ENCODE results near the gene NRXN2. TPM values are rescaled to one million over a fixed set of nuclear protein-coding genes. Genes with fewer than 3 reads are reported as not detected.

The NRXN2 gene
- total and polyA plus RNA-seq, 2 of the 13 experiments (the other 11 are each of a cell fraction or from before 2014, with no cell fraction given), result not detected

- TF ChIP-seq ZNF614 (CRISPR knock-in tag; IDR thresholded peaks at IDR 0.05; ENCODE audit: borderline replicate concordance) (no peak), SAP130 (CRISPR knock-in tag; IDR thresholded peaks at IDR 0.05; ENCODE audit: low read depth) (peak; percentile 38; the same call in 1 of the 2 replicates), DNMT1 (CRISPR knock-in tag; IDR thresholded peaks at IDR 0.05) (no peak), FOXP4 (CRISPR knock-in tag; IDR thresholded peaks at IDR 0.05) (no peak), U2AF1 (optimal IDR thresholded peaks at IDR 0.05; ENCODE audit: low read depth, low read length) (no peak), ASH2L (IDR thresholded peaks at IDR 0.05; ENCODE audit: insufficient read length, low read depth, low read length) (no peak), KLF6 (CRISPR knock-in tag; IDR thresholded peaks at IDR 0.05) (no peak), FOXM1 (CRISPR knock-in tag; IDR thresholded peaks at IDR 0.05) (no peak), LCORL (IDR thresholded peaks at IDR 0.05) (no peak), LCORL (CRISPR knock-in tag; IDR thresholded peaks at IDR 0.05) (0 out of 2 replicates have a peak, but pooled peaks have one; percentile 53), SP2 (CRISPR knock-in tag; IDR thresholded peaks at IDR 0.05) (no peak), SMARCE1 (IDR thresholded peaks at IDR 0.05; ENCODE audit: borderline replicate concordance) (no peak), RCOR2 (CRISPR knock-in tag; IDR thresholded peaks at IDR 0.05) (no peak), BCL3 (CRISPR knock-in tag; IDR thresholded peaks at IDR 0.05) (no peak), GTF3A (CRISPR knock-in tag; conservative IDR thresholded peaks at IDR 0.05) (no peak), PRDM15 (CRISPR knock-in tag; IDR thresholded peaks at IDR 0.05) (no peak), HNRNPL (IDR thresholded peaks at IDR 0.05; ENCODE audit: low read depth, low read length) (0 out of 2 replicates have a peak, but pooled peaks have one; percentile 44), RFXANK (CRISPR knock-in tag; IDR thresholded peaks at IDR 0.05) (no peak), ZNF12 (CRISPR knock-in tag; IDR thresholded peaks at IDR 0.05) (no peak), NR2F1 (CRISPR knock-in tag; IDR thresholded peaks at IDR 0.05) (peak; percentile 34 to 82; a peak in 2 of 4 replicates), ZNF234 (CRISPR knock-in tag; conservative IDR thresholded peaks at IDR 0.05) (no peak), ZMYM2 (CRISPR knock-in tag; IDR thresholded peaks at IDR 0.05) (no peak), PRPF4 (IDR thresholded peaks at IDR 0.05; ENCODE audit: low read depth, low read length, poor library complexity, severe bottlenecking) (no peak), PREB (CRISPR knock-in tag; IDR thresholded peaks at IDR 0.05) (no peak), HNRNPLL (IDR thresholded peaks at IDR 0.05; ENCODE audit: low read depth, low read length, poor library complexity, severe bottlenecking) (no peak)
Measured at GRCh38 chr11:64759131-64759721, 36.2 kb upstream of the NRXN2 start (continued).
